Measurements from ENCODE around the gene LPCAT3. TPM values are rescaled to one million over a fixed set of nuclear protein-coding genes. Genes with fewer than 3 reads are reported as not detected.
A peak's percentile ranks its signal among the peaks of the same experiment; 100 is the strongest.
"Not testable (repeated sequence)": the region's sequence is repeated elsewhere in the genome, so short reads cannot be mapped to it uniquely, and the experiment has no call there.

The LPCAT3 gene
- total and polyA plus RNA-seq, 2 donors, result 20.7 to 48.1 TPM

DNA sequence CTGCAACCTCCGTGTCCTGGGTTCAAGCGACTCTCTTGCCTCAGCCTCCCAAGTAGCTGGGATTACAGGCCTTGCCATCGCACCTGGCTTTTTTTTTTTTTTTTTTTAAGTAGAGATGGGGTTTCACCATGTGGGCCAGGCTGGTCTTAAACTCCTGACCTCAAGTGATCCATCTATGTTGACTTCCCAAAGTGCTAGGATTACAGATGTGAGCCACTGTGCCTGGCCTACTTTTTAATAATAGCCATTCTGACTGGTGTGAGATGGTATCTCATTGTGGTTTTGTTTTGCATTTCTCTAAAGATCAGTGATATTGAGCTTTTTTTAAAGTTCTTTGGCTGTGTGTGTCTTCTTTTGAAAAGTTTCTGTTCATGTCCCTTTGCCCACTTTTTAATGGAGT, 31.7 kb upstream of the LPCAT3 start:
- not testable (repeated sequence) for DNase-seq (ENCODE audit: extremely low spot score); H3K4me1 ChIP-seq (ENCODE audit: insufficient read depth); H3K4me3 ChIP-seq (ENCODE audit: low read depth, low read length); H3K36me3 ChIP-seq (ENCODE audit: insufficient read depth); H3K27ac ChIP-seq (ENCODE audit: low read depth)
- 94% methylated on average over 3 of the region's 3 CpGs for WGBS

GRCh38 chr12:7049445-7049951, 31.2 kb upstream of the LPCAT3 start:
- H3K4me1 ChIP-seq (ENCODE audit: insufficient read depth); H3K36me3 ChIP-seq (ENCODE audit: insufficient read depth); DNase-seq (ENCODE audit: extremely low spot score); H3K4me3 ChIP-seq (ENCODE audit: low read depth, low read length); H3K27ac ChIP-seq (ENCODE audit: low read depth): not testable (repeated sequence)
- 85% methylated on average over 10 of the region's 10 CpGs for WGBS

- Histone ChIP-seq H3K4me1 (ENCODE audit: insufficient read depth) (no peaks in the 10 kb centered on the region), H3K36me3 (ENCODE audit: insufficient read depth) (no peaks in the 10 kb centered on the region), H3K27ac (ENCODE audit: low read depth) (no peak overlapping the region), H3K4me3 (ENCODE audit: low read depth, low read length) (no peak overlapping the region)
- DNase-seq (ENCODE audit: extremely low spot score), result no peak
- WGBS, result 71% methylated on average over 5 of the region's 5 CpGs
Observed at GRCh38 chr12:7047306-7047705, 29.0 kb upstream of the LPCAT3 start.

- no peak overlapping the region for H3K4me3 ChIP-seq (ENCODE audit: low read depth, low read length)
- no peak for DNase-seq (ENCODE audit: extremely low spot score)
- no peaks in the 10 kb centered on the region for H3K4me1 ChIP-seq (ENCODE audit: insufficient read depth)
- no peaks in the 10 kb centered on the region for H3K36me3 ChIP-seq (ENCODE audit: insufficient read depth)
- WGBS, result 82% methylated on average over 5 of the region's 5 CpGs
- H3K27ac ChIP-seq (ENCODE audit: low read depth), result no peak overlapping the region
Observed at GRCh38 chr12:7046383-7047105, 28.3 kb upstream of the LPCAT3 start.

- Histone ChIP-seq H3K4me3 (ENCODE audit: low read depth, low read length) (no peak overlapping the region), H3K36me3 (ENCODE audit: insufficient read depth) (no peaks in the 10 kb centered on the region), H3K27ac (ENCODE audit: low read depth) (no peak overlapping the region), H3K4me1 (ENCODE audit: insufficient read depth) (no peaks in the 10 kb centered on the region)
- no peak for DNase-seq (ENCODE audit: extremely low spot score)
- 90% methylated on average over 9 of the region's 9 CpGs for WGBS
Observed at GRCh38 chr12:7045913-7046312, 27.6 kb upstream of the LPCAT3 start.

- Histone ChIP-seq H3K4me3 (ENCODE audit: low read depth, low read length) (no peak overlapping the region), H3K36me3 (ENCODE audit: insufficient read depth) (no peaks in the 10 kb centered on the region), H3K4me1 (ENCODE audit: insufficient read depth) (no peaks in the 10 kb centered on the region), H3K27ac (ENCODE audit: low read depth) (no peak overlapping the region)
- WGBS, result 57% methylated on average over 6 of the region's 6 CpGs
- no peak for DNase-seq (ENCODE audit: extremely low spot score)
Observed at GRCh38 chr12:7042842-7043241, 24.6 kb upstream of the LPCAT3 start.

- no peak overlapping the region for H3K27ac ChIP-seq (ENCODE audit: low read depth)
- no peaks in the 10 kb centered on the region for H3K36me3 ChIP-seq (ENCODE audit: insufficient read depth)
- 65% methylated on average over 10 of the region's 10 CpGs for WGBS
- no peak overlapping the region for H3K4me3 ChIP-seq (ENCODE audit: low read depth, low read length)
- H3K4me1 ChIP-seq (ENCODE audit: insufficient read depth), result no peaks in the 10 kb centered on the region
- DNase-seq (ENCODE audit: extremely low spot score), result peak; percentile 4
Observed at GRCh38 chr12:7039403-7039802, 21.1 kb upstream of the LPCAT3 start.

DNA sequence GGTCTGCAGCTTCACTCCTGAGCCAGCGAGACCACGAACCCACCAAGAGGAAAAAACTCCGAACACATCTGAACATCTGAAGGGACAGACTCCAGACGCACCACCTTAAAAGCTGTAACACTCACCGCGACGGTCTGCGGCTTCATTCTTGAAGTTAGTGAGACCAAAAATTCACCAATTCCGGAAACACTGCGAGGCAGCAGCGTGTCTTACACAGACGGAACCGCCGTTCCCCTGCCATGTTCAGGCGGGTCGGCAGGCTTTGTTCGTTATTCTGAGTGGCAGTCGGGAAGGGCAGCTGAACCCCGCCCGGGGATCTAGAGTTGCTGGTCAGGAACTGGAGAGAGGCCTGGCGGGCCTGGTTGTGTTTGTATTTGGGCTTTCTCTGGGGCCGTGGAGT, 20.3 kb upstream of the LPCAT3 start:
- WGBS, result 93% methylated on average over 22 of the region's 22 CpGs
- no peak overlapping the region for H3K27ac ChIP-seq (ENCODE audit: low read depth)

DNA sequence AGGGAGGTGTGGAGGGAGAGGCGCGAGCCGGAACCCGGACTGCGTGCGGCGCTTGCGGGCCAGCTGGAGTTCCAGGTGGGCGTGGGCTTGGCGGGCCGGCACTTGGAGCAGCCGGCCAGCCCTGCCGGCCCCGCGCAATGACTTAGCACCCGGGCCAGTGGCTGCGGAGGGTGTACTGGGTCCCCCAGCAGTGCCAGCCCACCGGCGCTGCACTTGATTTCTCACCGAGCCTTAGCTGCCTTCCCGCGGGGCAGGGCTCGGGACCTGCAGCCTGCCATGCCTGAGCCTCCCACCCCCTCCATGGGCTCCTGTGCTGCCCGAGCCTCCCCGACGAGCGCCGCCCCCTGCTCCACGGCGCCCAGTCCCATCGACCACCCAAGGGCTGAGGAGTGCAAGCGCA, 19.1 kb upstream of the LPCAT3 start:
- not testable (repeated sequence) for H3K4me3 ChIP-seq (ENCODE audit: low read depth, low read length); H3K36me3 ChIP-seq (ENCODE audit: insufficient read depth); H3K4me1 ChIP-seq (ENCODE audit: insufficient read depth); DNase-seq (ENCODE audit: extremely low spot score); H3K27ac ChIP-seq (ENCODE audit: low read depth)
- WGBS, result 96% methylated on average over 32 of the region's 32 CpGs

More for the DNA sequence above, 20.3 kb upstream of the LPCAT3 start:
- H3K36me3 ChIP-seq (ENCODE audit: insufficient read depth), result no peaks in the 10 kb centered on the region
- no peak overlapping the region for H3K4me3 ChIP-seq (ENCODE audit: low read depth, low read length)
- no peak for DNase-seq (ENCODE audit: extremely low spot score)
- H3K4me1 ChIP-seq (ENCODE audit: insufficient read depth), result no peaks in the 10 kb centered on the region

DNA sequence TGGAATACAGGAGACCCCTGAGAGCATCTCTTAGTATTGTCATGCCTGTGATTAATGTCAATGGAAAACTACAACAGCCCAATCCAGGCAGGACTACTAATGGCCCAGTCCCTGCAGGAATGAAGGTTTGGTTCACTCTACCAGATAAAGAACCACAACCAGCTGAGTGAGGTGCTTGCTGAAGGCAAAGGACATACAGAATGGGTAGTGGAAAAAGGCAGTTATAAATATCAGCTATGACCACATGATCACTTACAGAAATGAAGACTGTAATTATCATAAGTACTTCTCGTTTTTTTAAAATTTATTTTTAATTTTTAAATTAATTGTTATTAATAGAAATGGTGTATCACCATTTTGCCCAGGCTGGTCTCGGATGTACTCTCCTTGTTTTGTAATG, 17.2 kb upstream of the LPCAT3 start:
- H3K27ac ChIP-seq (ENCODE audit: low read depth), result no peak overlapping the region
- H3K36me3 ChIP-seq (ENCODE audit: insufficient read depth), result no peaks in the 10 kb centered on the region
- no peaks in the 10 kb centered on the region for H3K4me1 ChIP-seq (ENCODE audit: insufficient read depth)
- no peak for DNase-seq (ENCODE audit: extremely low spot score)
- H3K4me3 ChIP-seq (ENCODE audit: low read depth, low read length), result no peak overlapping the region
- whole genome bisulfite sequencing, result 59% methylated on average over 2 of the region's 2 CpGs

DNA sequence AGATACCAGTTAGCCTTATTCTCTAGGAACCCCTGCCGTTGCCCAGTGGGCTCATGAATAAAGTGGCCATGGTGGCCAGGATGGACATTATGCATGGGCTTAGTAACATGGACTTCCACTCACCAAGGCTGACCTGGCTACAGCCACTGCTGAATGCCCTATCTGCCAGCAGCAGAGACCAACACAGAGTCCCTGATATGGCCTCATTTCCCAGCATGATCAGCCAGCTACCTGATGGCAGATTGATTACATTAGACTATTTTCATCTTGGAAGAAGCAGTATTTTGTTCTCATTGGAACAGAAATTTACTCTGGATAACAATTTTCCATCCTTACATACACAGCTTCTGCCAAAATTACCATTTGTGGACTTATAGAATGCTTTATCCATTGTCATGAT, 16.2 kb upstream of the LPCAT3 start:
- no peak for DNase-seq (ENCODE audit: extremely low spot score)
- no peak overlapping the region for H3K4me3 ChIP-seq (ENCODE audit: low read depth, low read length)
- WGBS, result 92% methylated on average over 1 of the region's 1 CpG
- no peak overlapping the region for H3K27ac ChIP-seq (ENCODE audit: low read depth)
- no peaks in the 10 kb centered on the region for H3K4me1 ChIP-seq (ENCODE audit: insufficient read depth)
- no peaks in the 10 kb centered on the region for H3K36me3 ChIP-seq (ENCODE audit: insufficient read depth)

GRCh38 chr12:7032990-7033389, 14.7 kb upstream of the LPCAT3 start:
- DNase-seq (ENCODE audit: extremely low spot score), result no peak
- H3K36me3 ChIP-seq (ENCODE audit: insufficient read depth), result no peaks in the 10 kb centered on the region
- H3K4me3 ChIP-seq (ENCODE audit: low read depth, low read length), result no peak overlapping the region
- H3K4me1 ChIP-seq (ENCODE audit: insufficient read depth), result no peaks in the 10 kb centered on the region
- no peak overlapping the region for H3K27ac ChIP-seq (ENCODE audit: low read depth)
- WGBS, result 90% methylated on average over 2 of the region's 2 CpGs

GRCh38 chr12:7031306-7031705, 13.0 kb upstream of the LPCAT3 start:
- Histone ChIP-seq H3K27ac (ENCODE audit: low read depth) (no peak overlapping the region), H3K36me3 (ENCODE audit: insufficient read depth) (no peaks in the 10 kb centered on the region), H3K4me1 (ENCODE audit: insufficient read depth) (no peaks in the 10 kb centered on the region), H3K4me3 (ENCODE audit: low read depth, low read length) (no peak overlapping the region)
- 81% methylated on average over 6 of the region's 6 CpGs for WGBS
- no peak for DNase-seq (ENCODE audit: extremely low spot score)

DNA sequence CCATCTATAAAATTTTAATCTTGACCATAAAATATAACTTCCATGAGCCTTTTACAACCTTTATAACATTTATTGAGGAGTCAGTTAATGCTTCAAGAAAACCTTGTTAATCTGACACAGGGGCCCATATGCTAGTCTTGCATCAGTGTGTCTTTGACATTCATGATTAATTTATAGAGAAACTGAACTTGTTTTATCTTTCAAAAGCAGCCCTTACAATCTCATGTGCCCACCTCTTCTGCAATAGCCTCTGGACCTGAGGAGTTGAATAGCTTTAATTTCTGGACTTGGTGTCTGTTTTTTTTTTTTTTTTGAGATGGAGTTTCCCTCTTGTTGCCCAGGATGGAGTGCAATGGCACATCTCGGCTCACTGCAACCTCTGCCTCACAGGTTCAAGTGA, 8.6 kb upstream of the LPCAT3 start:
- 69% methylated on average over 1 of the region's 1 CpG for WGBS
- Histone ChIP-seq H3K27ac (ENCODE audit: low read depth) (no peak overlapping the region), H3K4me1 (ENCODE audit: insufficient read depth) (no peaks in the 10 kb centered on the region), H3K36me3 (ENCODE audit: insufficient read depth) (no peaks in the 10 kb centered on the region), H3K4me3 (ENCODE audit: low read depth, low read length) (no peak overlapping the region)
- no peak for DNase-seq (ENCODE audit: extremely low spot score)

Measured in urinary bladder (tissue), 4 donors.